HG03439 (cell line): ENCODE data around the gene SLC66A1.
"Not testable (repeated sequence)": the region's sequence is repeated elsewhere in the genome, so short reads cannot be mapped to it uniquely, and the experiment has no call there.

Source experiments
- ATAC-seq: cut with Tn5 transposase; IDR thresholded peaks from one replicate; pipeline ENCODE4 v1.9.1; 2021; ENCODE audit warnings: mild to moderate bottlenecking, moderate library complexity; ENCODE audit not compliant: unreplicated experiment

SLC66A1 gene

DNA sequence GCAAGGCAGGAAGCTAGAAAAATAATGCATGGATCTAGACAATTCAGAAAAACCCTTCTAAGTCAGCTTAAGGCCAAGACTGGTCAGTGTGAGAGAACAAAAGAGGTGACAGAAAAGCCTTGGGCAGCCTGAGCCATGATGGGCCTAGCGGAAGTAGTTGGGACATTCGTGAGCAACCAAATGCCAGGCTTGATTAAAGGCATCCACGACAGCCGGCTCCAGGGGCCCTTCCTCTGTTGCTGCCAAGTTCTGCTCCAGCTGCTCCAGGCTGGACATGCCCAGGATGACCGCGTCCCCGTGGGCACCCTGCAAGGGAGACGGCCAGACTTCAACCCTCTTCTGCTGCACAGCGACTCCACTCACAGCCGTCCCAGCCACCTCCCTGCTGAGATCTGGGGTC, 8.0 kb upstream of the SLC66A1 start:
- not testable (repeated sequence) for ATAC-seq

DNA sequence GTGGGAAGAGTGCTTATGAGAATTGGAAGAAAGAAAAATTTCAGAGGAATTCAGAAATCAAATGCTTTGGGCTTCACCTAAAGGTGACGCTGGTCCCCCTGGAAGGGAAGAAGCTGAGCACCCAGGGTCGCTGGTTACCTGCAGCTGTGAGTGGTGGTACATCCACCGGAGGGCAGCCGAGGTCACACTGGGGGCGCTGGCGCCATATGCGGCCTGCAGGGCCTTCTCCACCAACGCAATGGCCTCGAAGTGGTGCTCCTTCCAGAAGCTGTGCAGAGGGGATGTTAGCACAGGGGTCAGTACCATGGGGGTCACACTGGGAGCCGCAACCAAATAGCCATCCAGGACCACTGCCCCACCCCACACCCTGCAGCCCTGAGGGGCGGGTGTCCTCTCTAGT, 6.2 kb upstream of the SLC66A1 start:
- ATAC-seq = no peak

DNA sequence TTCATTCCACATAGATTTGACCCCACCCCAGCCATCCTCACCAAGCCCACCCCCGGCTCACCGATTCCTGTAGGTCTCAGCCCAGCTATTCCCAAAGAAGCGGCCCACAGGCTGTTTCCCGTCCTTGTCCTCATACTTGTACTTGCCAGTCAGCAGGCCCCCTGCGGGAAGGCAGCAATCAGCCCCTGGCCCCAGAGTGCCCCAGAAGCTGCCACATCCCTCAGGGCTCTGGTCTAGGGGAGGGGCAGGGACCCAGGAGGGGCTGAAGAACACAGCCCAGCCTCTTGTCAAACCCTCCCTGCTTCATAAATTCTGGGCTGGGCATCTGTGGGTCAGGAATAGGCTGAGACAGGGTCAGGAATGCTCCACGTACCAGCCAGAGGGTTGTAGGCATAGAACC, 5.2 kb upstream of the SLC66A1 start:
- ATAC-seq = no peak

DNA sequence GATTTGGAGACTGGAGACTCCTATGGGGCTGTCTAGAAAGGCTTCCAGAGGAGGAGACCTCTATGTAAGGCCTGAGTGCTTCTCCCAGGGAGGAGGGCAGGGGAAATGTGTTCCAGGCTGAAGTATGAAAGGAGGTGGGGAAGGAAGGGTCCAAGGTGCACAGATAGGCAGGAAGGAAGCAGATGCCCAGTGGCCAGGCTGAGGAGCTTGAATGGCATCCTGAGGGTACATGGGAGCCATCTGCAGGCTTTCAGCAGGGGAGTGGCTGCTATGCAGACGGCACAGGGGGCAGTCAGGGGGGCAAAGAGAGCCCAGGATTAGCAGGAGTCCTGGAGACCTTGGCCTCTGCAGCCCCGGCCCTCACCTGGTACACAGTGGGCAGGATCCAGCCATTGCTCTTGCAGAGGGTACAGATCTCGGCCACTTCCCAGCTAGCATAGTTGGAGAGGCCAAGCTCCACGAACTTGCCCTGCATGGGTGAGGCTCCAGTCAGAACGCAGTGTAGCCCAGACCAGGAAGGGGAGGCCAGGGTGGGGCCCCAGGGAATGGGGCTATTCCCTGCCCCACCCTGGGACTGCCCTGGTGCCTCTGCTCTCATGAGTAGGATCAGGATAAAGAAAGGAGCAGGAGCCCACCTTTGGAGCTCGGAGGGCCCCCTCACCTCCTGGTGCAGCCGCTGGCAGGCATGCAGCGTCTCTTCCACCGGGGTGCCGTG, 4.2 kb upstream of the SLC66A1 start:
- ATAC-seq = no peak

DNA sequence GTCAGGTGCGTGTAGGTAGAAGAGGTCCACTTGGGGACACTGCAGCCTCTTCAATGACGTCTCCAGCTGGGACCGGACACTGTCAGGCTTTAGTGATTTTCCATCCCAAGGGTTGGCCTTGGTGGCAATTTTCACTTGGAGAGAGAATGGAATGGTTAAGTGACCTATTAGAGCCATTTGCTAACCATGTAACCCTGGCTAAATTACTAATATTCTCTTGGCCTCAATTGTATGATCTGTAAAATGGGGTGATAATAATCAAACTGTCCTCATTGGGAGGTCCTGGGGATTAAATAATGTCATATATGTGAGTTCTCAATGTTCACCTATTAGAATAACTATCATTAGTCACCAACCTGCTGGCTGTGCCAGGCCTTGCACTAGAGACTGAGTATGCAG, 3.6 kb upstream of the SLC66A1 start:
- ATAC-seq = no peak

DNA sequence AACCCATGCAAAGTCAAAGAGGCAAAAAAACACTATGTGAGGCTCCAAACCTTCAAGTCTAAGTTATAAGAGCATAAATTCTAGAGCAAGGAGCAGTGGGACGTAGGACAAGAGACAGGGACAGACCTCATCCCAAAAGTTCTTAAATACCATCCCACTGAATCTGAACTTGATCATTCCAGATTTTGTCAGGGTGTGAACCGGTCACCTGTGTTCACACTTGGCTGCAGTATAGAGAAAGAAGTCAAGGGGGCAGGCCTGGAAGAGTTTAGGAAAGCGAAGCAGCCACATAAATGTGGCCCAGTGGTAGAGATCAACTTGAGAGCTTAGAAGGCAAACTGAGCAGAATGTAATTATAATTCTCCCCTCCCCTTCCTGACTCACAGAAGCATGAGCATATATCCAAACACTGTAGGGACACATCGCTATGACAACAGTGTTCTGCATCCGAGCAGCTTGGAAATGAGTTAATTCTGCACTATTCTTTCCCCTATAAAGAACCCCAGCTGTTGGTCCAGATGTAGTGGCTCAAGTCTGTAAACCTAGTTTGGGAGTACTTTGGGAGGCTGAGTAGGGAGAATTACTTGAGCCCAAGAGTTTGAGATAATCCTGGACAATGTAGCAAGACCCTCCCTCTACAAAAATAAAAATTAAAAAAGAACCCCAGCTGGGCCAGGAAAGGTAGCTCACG, 2.9 kb upstream of the SLC66A1 start:
- ATAC-seq = no peak

DNA sequence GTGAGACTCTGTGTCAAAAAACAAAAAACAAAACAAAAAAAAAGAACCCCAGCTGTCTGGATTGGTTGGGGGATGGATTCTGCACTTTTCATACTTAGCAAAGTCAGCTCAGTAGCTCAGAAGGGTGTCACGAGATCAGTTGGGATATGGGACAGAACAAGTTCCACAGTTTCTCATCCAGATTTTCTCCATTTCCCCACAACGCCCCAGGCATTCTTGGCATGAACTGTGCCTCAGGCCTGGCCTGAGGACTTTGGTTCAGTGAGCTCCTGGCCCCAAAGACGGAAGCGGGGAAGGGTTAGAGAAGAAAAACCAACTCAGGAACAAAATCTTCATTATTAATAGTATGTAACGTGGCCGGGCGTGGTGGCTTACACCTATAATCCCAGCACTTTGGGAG, 2.1 kb upstream of the SLC66A1 start:
- ATAC-seq = no peak

DNA sequence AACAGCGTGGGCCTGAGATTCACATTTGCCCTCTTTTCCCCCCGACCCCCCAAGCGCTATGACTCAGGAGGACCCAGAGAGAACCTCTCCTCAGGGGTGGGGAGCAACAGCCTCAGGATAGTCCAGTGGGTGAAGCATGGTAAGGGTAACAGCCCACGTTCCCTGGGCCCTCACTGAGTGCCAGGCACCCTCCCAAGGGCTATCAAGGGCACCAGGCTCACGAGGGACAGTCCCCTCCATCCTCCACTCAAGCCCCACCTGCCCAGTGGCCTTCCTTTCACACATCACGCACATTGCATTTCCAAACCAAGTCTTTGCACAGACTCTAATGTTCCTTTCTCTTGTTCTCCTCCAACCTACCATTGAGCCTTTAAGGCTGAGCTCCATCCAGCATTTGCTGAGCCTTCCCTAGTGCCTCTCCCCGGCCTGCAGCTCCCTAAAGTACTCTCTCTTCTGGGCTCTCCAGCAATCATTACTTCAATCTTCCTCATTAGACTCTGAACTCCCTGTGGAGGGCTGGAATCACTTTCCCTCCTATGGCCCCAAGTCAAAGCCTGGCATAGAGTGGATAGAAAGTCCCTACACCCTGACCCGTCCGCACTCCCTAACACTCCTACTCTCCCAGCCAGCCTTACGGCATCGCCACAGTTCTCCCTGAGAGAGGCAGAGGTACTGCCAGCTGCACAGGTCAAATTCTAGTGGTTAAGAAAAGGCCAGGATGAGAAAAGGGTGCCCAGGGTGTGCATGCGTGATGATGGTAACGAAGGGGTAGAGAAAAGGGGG, 1.2 kb upstream of the SLC66A1 start:
- ATAC-seq = no peak

DNA sequence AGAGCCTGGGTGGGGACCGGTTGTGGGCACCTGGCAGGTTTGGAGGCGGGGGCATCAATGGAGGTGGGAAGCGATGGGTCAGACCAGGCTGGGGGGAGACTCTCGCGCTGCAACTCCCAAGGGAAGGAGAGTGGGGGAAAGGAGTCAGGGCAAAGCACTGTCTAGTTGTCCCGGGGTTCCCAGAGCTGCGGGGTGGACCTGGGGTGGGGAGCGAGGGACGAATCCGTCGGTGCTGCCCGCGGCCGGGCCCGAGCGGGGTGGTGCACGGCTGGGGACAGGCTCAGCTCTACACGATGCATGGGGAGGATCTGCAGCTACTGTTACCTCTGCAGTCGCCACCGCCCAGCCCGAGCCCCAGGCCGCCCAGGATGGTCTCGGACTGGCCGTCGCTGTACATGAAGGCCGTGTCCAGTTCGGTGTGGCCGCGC, 609 bp upstream of the SLC66A1 start:
- ATAC-seq = no peak

DNA sequence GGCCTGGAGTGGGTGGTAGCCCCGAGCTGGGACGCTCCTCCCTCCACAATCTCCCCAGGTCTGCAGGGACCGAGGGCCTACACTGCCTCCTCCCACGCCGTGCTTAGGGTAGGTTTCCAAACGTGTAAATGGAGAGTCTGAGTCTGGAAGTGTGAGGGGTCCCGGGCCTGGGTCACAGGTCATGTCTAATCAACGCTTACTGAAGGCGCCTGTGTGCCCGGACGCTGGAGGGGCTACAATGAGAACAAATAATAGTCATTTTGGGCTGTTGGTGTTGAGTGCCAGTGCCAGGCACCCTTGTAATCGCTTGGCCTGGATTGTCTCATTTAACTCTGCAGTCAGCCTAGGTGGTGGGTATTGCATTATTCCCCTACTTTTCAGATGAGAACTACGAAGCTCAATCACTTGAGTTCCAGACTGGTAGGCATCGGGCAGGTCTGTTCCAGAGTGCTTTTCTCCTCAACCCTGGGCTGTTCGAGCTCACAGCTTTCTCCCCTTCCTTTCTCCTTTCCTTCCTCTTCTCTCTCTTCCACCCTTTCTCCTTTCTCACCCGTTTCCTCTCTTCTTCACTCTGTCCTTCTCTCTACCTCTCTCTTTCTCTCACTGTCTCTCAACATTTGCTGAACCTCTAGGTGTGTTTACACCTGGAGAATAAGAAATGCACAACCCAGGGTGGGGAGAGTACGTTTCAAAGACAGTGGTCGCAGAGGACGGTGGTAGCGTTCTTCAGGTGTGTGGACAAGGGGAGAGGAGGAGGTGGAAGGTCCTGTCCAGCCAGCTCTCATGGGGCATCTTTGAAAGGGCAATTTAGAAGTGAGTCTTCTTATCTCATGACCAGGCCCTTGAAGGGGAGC, 883 bp downstream of the SLC66A1 start:
- no peak for ATAC-seq

DNA sequence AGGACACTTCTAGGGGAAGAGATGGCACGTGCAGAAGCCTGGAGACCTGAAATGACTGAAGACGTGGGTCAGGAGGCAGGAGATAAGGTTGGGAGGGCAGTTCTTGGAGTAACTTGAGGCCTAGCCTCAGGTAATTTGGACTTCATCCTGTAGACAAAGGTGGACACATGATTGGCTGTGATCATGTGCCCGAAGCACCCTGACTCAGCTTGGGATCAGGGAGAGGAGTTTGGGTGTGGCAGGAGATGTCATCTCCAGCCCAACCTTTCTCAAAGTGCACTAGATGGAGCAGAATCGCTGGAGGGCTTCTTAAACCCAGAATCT, 1.5 kb downstream of the SLC66A1 start:
- ATAC-seq = no peak

DNA sequence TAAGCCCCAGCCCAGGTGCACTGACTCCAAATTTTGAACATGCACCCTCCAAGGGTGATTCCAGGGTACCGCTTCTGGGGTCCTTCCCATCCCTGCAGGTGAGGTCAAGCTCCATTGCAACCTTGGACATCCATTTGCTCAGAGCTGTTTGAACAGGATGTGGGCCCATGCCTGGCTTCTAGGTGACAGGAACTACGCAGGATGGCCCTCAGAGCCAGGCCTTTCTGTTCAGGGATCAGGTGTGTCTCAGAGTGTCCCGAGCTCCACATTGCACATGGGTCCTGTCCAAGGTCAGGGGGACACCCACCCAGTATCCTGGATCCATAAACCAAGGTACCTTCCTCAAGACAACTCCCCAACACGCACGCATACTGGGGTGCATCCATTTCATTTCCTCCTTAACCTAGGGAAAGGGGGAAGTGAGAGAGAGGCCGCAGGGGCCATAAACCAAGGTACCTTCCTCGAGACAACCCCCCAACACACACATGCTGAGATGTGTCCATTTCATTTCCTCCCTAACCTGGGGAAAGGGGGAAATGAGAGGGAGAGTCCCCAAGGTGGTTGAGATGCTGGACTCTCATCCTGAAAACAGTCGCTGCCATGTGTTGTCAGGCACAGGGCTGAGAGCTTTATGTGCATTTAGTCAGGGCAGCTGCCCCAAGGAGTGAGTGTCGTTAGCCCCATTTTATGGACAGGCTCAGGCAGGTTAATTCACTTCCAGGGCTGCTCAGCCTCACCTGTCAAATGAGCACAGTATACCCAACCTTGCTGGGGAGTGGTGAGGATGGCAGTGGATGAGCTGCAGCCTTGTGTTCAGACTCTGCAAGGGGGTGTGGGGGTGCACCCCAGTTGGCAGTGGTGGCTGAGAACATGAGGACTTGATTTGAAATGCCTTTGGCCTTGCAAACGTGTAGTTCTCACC, 2.1 kb downstream of the SLC66A1 start:
- ATAC-seq = no peak

DNA sequence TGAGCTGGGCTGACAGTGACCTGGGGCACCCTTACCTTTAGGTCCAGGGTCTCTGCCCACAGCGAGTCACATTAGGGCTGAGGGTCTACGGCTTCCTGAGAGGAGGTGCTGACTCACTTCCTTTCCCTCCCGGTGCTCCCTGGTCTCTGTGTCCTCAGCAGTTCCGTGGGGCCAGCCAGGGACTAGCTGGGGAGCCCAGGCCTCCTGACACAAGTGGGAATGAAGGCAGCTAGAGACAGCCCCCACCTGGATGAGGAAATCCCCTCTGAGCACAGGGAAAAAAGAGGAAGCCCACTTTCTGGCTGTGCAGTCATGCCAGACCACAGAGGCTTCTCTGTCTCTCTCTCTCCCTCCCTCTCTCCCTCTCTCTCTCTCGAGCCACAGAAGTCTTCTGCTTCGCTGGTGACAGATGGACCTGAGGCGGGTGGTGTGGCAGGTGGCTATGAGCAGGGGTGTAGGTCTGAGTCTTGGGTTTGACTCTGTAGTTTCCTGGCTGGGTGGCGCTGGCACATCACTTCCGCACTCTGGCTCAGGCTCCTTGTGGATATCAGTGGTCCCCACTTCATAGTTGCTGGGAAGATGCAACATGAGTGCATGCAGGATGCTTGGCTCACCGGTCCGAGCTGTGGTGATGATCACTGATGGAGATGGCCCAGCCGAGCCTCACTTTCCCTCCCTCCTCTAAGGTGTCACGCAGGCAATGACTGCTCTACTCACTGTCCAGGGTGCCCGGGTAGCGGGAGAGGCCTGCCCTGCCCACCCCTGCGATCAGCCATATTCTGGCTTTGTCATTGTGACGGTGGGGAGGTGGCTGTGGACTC, 3.5 kb downstream of the SLC66A1 start:
- no peak for ATAC-seq

DNA sequence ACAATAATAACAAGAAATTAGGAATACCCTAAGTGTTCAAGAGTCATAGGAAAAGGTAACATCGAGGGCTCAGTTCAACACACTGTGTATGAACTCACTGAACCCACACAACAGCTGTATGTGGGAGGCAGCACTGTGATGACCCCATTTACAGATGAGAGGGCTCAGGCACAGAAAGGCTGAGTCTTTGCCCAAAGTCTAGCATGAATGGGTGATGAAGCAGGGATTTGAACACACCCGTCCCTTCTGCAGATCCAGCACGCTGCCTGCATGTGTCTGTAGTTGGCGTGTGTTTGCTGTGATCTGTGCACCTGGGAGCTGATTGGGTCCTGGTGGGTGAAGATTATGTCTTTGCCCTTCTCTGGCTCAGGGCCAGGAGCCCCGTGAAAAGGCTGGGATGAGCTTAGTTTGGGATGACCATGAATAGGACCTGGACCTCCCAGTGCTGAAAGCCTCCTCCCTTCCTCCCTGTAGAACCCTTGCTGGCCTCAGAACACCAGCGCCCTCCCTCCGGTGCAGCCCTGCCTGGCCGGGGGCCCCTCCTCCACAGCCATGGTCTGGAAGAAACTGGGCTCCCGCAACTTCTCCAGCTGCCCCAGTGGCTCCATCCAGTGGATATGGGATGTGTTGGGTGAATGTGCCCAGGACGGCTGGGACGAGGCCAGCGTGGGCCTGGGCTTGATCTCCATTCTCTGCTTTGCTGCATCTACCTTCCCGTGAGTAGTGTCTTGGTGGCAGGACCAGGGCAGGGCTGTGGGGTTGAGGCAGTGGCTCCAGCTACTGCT, 5.2 kb downstream of the SLC66A1 start:
- ATAC-seq = no peak

DNA sequence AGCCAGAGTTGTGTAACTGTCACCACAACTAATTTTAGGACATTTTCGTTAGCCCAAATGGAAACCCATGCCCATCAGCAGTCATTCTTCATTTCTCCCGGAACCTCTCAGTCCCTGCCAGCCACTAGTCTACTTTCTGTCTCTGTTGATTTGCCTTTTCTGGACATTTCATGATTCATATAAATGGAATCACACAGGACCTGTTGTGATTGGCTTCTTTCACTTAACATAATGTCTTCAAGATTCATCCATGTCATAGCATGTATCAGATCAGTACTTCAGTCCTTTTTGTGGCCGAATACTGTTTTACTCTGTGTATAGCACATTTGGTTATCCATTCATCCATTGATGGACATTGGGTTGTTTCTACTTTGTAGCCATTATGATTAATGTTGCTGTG, 7.1 kb downstream of the SLC66A1 start:
- no peak for ATAC-seq

DNA sequence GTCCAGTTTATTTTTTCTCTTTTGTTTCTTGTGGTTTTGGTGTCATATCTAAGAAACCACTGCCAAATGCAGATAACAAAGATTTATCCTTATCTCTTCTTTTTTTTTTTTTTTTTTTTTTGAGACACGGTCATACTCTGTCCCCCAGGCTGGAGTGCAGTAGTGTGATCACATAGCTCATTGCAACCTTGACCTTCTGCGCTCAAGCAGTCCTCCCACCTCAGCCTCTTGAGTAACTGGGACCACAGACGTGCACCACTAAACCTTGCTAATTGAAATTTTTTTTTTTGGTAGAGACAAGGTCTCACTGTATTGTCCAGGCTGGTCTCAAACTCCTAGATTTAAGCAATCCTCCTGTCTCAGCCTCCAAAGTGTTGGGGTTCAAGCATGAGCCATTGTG, 8.9 kb downstream of the SLC66A1 start:
- no peak for ATAC-seq

DNA sequence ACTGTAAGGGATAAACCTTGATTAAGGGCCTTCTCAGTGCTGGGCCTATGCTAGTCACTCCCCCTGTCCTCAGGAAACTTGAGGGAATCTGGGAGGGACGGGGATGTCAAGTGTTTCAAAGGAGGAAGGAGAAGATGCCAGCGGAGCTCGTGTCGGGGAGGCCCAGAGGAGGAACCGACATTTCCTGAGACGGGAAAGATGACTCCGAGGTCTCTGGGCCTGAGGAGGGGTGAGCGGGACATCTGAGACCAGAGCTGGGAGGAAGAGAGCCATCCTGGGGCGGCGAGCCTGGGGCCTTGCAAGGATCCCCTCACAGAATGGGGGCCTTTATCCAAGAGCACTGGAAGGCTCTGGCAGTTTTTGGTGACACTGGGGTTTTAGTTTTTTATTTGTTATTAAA, 10.4 kb downstream of the SLC66A1 start:
- ATAC-seq = no peak

DNA sequence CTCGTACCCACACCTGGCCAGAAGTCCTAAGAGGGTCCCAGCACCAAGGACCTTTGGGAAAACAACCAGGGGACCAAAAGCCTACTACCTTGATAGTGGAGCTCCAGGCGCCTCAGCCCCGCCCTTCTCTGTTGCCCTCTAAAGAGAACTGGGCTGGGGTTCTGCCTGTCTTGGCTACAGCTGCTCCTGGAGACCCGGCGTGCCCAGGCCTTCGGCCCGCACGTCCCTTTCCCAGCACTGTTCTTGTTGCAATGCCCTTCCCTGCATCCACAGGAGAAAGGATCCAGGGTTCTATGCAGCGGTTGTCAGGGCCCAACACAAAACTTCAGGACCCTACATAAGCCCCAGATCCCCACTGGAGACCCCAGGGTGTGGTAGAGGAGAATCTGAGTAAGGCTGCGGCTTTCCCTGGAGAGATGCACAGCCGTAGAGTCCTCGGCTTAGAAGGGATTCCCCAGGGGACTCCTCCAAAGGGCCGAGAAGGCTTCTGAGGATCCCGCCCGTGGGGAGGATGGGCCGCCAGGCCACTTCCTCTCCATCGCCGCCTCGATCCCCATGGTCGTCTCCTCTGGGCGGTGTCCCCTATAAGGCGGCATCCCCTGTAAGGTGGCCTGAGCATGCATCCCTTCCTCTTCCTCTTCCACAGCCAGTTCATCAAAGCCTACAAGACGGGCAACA, 12.0 kb downstream of the SLC66A1 start:
- ATAC-seq = no peak
